SU-DHL-6 (cell line): Measurements from ENCODE around the gene YTHDF1.

Experiments used
- H2AFZ ChIP-seq: fragments of 200-600 bp; sonication (generic); 2 replicates; pipeline ENCODE4 v1.6.1; 2014; ENCODE audit warnings: low read depth, mild to moderate bottlenecking, moderate library complexity, mixed read lengths, antibody characterized with exemption, low read length; ENCODE audit not compliant: severe bottlenecking
- H3F3A ChIP-seq: fragments of 200-600 bp; shearing (Covaris generic); 2 replicates; pipeline ENCODE4 v1.6.0; 2016; ENCODE audit warnings: antibody characterized with exemption, mild to moderate bottlenecking; ENCODE audit not compliant: insufficient read depth
- H3K27ac ChIP-seq: fragments of 200-600 bp; sonication (generic); 2 replicates; pipeline ENCODE4 v1.5.1; 2016; ENCODE audit warnings: low read depth, mild to moderate bottlenecking, low read length, moderate library complexity, mixed read lengths
- H3K27me3 ChIP-seq: fragments of 200-600 bp; sonication (generic), shearing (Covaris generic); 2 replicates; pipeline ENCODE4 v1.6.0; 2014; ENCODE audit warnings: mild to moderate bottlenecking, low read length
- H3K36me3 ChIP-seq: fragments of 200-600 bp; sonication (generic); 2 replicates; pipeline ENCODE4 v1.6.1; 2014; ENCODE audit warnings: mild to moderate bottlenecking, low read length, mixed read lengths
- H3K4me2 ChIP-seq: fragments of 300-600, 200-600 bp; shearing (Covaris generic), sonication (generic); 2 replicates; pipeline ENCODE4 v1.6.0; 2014; ENCODE audit warnings: low read length, low read depth, mild to moderate bottlenecking; ENCODE audit not compliant: poor library complexity, severe bottlenecking
- H3K4me3 ChIP-seq: fragments of 200-600 bp; sonication (generic); 2 replicates; pipeline ENCODE4 v1.5.1; 2014; ENCODE audit warnings: antibody characterized with exemption, low read length, mild to moderate bottlenecking, mixed read lengths; ENCODE audit not compliant: insufficient read depth, poor library complexity, severe bottlenecking
- H3K79me2 ChIP-seq: fragments of 200-600 bp; sonication (generic); 2 replicates; pipeline ENCODE4 v1.6.1; 2014; ENCODE audit warnings: mild to moderate bottlenecking, low read length, moderate library complexity; ENCODE audit not compliant: insufficient read depth
- H3K9ac ChIP-seq: fragments of 200-600 bp; sonication (generic); 2 replicates; pipeline ENCODE4 v1.7.0; 2014; ENCODE audit warnings: mild to moderate bottlenecking, low read length
- H3K9me2 ChIP-seq: fragments of 200-600 bp; sonication (generic); replicated peaks from 2 replicates; pipeline ENCODE4 v1.6.1; 2014; ENCODE audit warnings: low read length; ENCODE audit not compliant: insufficient read depth
- H3K9me3 ChIP-seq: fragments of 200-600 bp; sonication (generic); 2 replicates; pipeline ENCODE4 v1.6.1; 2014; ENCODE audit warnings: low read length, mixed read lengths; ENCODE audit not compliant: insufficient read depth
- H4K20me1 ChIP-seq: fragments of 200-600 bp; sonication (generic); 2 replicates; pipeline ENCODE4 v1.6.1; 2014; ENCODE audit warnings: low read depth, mild to moderate bottlenecking, antibody characterized with exemption, low read length, moderate library complexity, mixed read lengths
- CTCF ChIP-seq: fragments of 200-600 bp; sonication (generic); IDR thresholded peaks from one replicate; pipeline ENCODE4 v1.5.1; 2017; ENCODE audit warnings: antibody characterized with exemption, mild to moderate bottlenecking, low read length, moderate library complexity; ENCODE audit not compliant: insufficient read depth, poor library complexity, severe bottlenecking
- EZH2phosphoT487 ChIP-seq: fragments of 200-600 bp; sonication (generic), shearing (Covaris generic); conservative IDR thresholded peaks from 2 replicates; pipeline ENCODE4 v1.6.1; 2018; ENCODE audit warnings: mild to moderate bottlenecking, antibody characterized with exemption, low read length, moderate library complexity, mixed read lengths

Gene YTHDF1

GRCh38 chr20:63257629-63258028 lies 41.7 kb upstream of the YTHDF1 start:
- Histone ChIP-seq H3K9ac (no peak overlapping the region), H2AFZ (no peak overlapping the region), H3K9me2 (no peaks in the 10 kb centered on the region), H3K9me3 (no peaks in the 10 kb centered on the region), H3K4me3 (no peak overlapping the region), H3K36me3 (no peaks in the 10 kb centered on the region), H3K27ac (no peak overlapping the region), H3F3A (no peaks in the 10 kb centered on the region), H3K79me2 (no peaks in the 10 kb centered on the region), H3K27me3 (no peaks in the 10 kb centered on the region; the same call in 1 of the 2 replicates), H4K20me1 (no peaks in the 10 kb centered on the region), H3K4me2 (no peak overlapping the region)
- TF ChIP-seq EZH2phosphoT487 (no peak), CTCF (no peak)

- Histone ChIP-seq H4K20me1 (no peaks in the 10 kb centered on the region), H3K79me2 (no peaks in the 10 kb centered on the region), H3K27ac (no peak overlapping the region), H3F3A (no peaks in the 10 kb centered on the region), H3K4me2 (no peak overlapping the region), H3K36me3 (no peaks in the 10 kb centered on the region), H3K9ac (no peak overlapping the region), H3K9me2 (no peaks in the 10 kb centered on the region), H3K27me3 (no peaks in the 10 kb centered on the region; the same call in 1 of the 2 replicates), H3K4me3 (no peak overlapping the region), H2AFZ (no peak overlapping the region), H3K9me3 (no peaks in the 10 kb centered on the region)
- TF ChIP-seq EZH2phosphoT487 (no peak), CTCF (no peak)
Measured at GRCh38 chr20:63256954-63257353, 41.0 kb upstream of the YTHDF1 start.

GRCh38 chr20:63255931-63256704 lies 40.2 kb upstream of the YTHDF1 start:
- no peaks in the 10 kb centered on the region for H3K79me2 ChIP-seq
- H3K4me3 ChIP-seq: no peak overlapping the region
- no peak overlapping the region for H3K4me2 ChIP-seq
- no peak for TF ChIP-seq CTCF
- TF ChIP-seq EZH2phosphoT487: no peak
- H3K36me3 ChIP-seq: no peaks in the 10 kb centered on the region
- H2AFZ ChIP-seq: no peak overlapping the region
- no peaks in the 10 kb centered on the region for H3K9me2 ChIP-seq
- no peaks in the 10 kb centered on the region for H3K9me3 ChIP-seq
- H3K27me3 ChIP-seq: no peaks in the 10 kb centered on the region; the same call in 1 of the 2 replicates
- no peak overlapping the region for H3K9ac ChIP-seq
- H3F3A ChIP-seq: no peaks in the 10 kb centered on the region
- no peaks in the 10 kb centered on the region for H4K20me1 ChIP-seq
- no peak overlapping the region for H3K27ac ChIP-seq
